Mucosa of descending colon (tissue), 3 donors: ENCODE measurements around the gene CRYL1. TPM values are rescaled to one million over a fixed set of nuclear protein-coding genes. Genes with fewer than 3 reads are reported as not detected.

Experiments
- ATAC-seq: fragments of 200-7000 bp; cut with Tn5 transposase; one replicate; pipeline ENCODE4 v1.9.1; 2020; ENCODE audit warnings: mild to moderate bottlenecking, moderate library complexity
- DNase-seq, 3 donors: peaks; one replicate each; pipeline ENCODE4 v3.0.0-alpha.2; 2020
- H3K36me3 ChIP-seq: fragments of 200-600 bp; one replicate; pipeline ENCODE4 v1.8.0; 2021; ENCODE audit warnings: low read depth, mild to moderate bottlenecking
- H3K4me1 ChIP-seq: fragments of 200-600 bp; one replicate; pipeline ENCODE4 v1.8.0; 2021; ENCODE audit warnings: low read depth, mild to moderate bottlenecking
- H3K4me3 ChIP-seq: fragments of 200-600 bp; one replicate; pipeline ENCODE4 v1.8.0; 2021; ENCODE audit warnings: mild to moderate bottlenecking
- H3K9me3 ChIP-seq: fragments of 200-600 bp; one replicate; pipeline ENCODE4 v1.8.0; 2021; ENCODE audit warnings: mild to moderate bottlenecking
- intact Hi-C, 2 donors: fragments of 100-400 bp; cut with DNase I in 1 of 2; cut with micrococcal nuclease in 1 of 2; formaldehyde crosslinking; loops; one replicate each; pipeline versions ENCODE4 v1.11.0 to v1.11.1; 2022; cut with DNase I, micrococcal nuclease
- total RNA-seq, 3 donors: library from RNA; stranded (reverse); fragmentation: NEBNext Ultra II Directional in 2 of 3; extraction: Animal tissue kit (Norgen Biotek cat#: 25700) in 2 of 3; gene quantifications; one replicate each; pipeline versions ENCODE4 v1.2.1 to v1.2.4, GENCODE V29; 2021 to 2023
- TF ChIP-seq, protein P1 (sequence below): fragments of 200-600 bp; IDR thresholded peaks from one replicate; pipeline ENCODE4 v1.8.0; 2022; ENCODE audit warnings: antibody characterized with exemption, mild to moderate bottlenecking
- donor health status: DM: no; HTN: no; CAD: no; lungs with moderate emphysema.
- donor health status: DM: no; HTN: no; CAD: no.
- donor health status: DM: no; HTN: yes; CAD: no.

CRYL1 gene
- total RNA-seq, 3 donors from 2014 or later: 49.2 to 141 (median 106) TPM

DNA sequence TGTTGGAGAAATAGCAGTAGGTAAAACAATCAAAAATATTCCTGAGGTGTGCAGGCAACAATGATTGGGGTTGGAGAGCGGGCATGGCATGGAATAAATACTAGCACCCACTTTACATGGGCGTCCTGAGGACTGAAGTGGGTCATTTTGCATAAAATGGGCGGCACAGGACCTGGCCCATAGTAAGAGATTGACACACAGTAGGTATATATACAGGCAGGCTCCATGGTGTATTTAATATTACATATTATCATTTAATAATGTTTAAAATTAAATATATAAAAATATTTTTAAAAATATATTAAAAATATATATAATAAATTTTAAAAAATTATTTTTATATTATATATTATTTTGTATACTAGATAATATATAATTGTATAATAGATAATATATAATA, 48.3 kb downstream of the CRYL1 start:
- ATAC-seq: no peak
- TF ChIP-seq, protein P1, sequence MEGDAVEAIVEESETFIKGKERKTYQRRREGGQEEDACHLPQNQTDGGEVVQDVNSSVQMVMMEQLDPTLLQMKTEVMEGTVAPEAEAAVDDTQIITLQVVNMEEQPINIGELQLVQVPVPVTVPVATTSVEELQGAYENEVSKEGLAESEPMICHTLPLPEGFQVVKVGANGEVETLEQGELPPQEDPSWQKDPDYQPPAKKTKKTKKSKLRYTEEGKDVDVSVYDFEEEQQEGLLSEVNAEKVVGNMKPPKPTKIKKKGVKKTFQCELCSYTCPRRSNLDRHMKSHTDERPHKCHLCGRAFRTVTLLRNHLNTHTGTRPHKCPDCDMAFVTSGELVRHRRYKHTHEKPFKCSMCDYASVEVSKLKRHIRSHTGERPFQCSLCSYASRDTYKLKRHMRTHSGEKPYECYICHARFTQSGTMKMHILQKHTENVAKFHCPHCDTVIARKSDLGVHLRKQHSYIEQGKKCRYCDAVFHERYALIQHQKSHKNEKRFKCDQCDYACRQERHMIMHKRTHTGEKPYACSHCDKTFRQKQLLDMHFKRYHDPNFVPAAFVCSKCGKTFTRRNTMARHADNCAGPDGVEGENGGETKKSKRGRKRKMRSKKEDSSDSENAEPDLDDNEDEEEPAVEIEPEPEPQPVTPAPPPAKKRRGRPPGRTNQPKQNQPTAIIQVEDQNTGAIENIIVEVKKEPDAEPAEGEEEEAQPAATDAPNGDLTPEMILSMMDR: no peak

DNA sequence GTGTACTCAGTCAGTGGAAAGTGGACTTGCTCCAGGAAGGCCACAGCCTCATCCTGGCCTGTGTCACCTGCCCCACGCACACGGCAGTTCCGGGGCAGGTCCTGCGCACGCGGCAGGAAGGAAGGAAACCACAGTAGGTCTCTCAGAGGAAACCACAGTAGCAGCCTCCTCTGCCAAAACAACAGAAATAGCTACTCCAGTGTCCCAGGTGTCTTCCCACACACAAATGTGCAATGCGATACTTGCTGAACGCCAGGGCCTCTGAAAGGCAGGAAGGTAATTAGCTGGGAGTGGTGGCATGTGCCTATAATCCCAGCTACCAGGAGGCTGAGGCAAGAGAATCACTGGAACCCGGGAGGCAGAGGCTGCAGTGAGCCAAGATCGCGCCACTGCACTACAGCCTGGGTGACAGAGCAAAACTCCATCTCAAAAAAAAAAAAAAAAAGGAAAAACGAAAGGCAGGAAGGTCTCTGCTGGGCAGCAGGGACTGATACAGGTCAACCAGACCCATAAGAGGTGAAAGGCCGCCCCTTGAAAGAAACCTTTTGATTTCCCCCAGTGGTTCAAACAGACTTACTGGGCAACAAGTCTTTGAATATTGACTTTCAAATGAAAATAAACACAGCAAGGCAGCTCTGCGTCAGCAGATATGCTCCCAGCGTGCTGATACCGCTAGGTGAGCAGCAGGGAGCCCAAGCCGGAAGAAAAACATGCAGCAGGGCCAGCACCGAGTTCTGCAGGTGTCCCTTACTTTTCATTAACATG, 49.5 kb downstream of the CRYL1 start:
- H3K9me3 ChIP-seq: no peaks in the 10 kb centered on the region
- no peak overlapping the region for H3K4me3 ChIP-seq
- ATAC-seq (peak; percentile 94), DNase-seq (peak in 2 of 3 donors; percentile 24 to 72)
- no peaks in the 10 kb centered on the region for H3K36me3 ChIP-seq
- TF ChIP-seq, protein P1: no peak
- H3K4me1 ChIP-seq: no peaks in the 10 kb centered on the region
- intact Hi-C loops: no loop called here

More for the DNA sequence above, 48.3 kb downstream of the CRYL1 start:
- Histone ChIP-seq H3K9me3 (no peaks in the 10 kb centered on the region), H3K4me1 (no peaks in the 10 kb centered on the region), H3K4me3 (no peak overlapping the region), H3K36me3 (no peaks in the 10 kb centered on the region)
- intact Hi-C loops: no loop called here
- DNase-seq: no peak

DNA sequence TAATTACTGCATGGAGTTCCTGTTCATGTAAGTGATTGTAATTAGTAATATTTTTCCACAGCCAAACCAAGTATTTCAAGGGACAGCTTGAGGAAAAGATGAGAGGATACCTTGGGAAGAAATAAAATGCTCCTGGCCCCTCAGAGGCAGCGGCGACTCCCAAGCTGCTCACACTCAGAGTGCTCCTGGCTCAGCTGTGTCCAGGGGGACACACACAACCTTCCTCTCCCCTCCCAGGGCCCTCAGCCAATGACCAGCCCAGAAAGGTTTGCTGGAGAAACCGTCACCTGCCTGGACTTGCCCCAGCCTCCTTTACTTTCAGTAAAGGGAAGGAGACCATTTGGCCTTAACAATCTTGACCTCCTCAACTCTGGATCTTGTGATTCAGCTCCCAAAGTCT, 51.1 kb downstream of the CRYL1 start:
- no peaks in the 10 kb centered on the region for H3K4me1 ChIP-seq
- H3K36me3 ChIP-seq: no peaks in the 10 kb centered on the region
- DNase-seq (no peak), ATAC-seq (no peak)
- H3K9me3 ChIP-seq: no peaks in the 10 kb centered on the region
- intact Hi-C loops: no loop called here
- no peak overlapping the region for H3K4me3 ChIP-seq
- TF ChIP-seq, protein P1: no peak

DNA sequence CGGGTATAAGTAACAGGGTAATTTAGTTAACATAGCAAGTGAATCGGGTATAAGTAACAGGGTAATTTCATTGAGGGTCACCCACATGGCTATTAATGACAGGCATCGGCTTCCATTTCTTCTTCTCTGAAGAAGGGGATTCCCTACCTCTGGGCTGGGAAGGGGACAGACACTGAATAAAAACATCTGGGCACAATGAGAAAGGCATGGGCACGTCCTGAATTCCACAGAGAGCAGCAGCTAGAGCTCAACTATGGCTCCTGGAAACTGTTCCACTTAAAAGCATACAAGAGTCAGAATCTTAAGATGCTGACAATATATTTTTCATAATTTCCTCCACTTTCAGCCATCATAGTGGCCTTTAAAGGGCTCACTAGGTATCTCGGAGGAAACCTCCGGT, 51.8 kb downstream of the CRYL1 start:
- intact Hi-C loops: no loop called here
- DNase-seq (no peak), ATAC-seq (no peak)
- no peak overlapping the region for H3K4me3 ChIP-seq
- no peaks in the 10 kb centered on the region for H3K4me1 ChIP-seq
- no peaks in the 10 kb centered on the region for H3K9me3 ChIP-seq
- TF ChIP-seq, protein P1: no peak
- no peaks in the 10 kb centered on the region for H3K36me3 ChIP-seq

DNA sequence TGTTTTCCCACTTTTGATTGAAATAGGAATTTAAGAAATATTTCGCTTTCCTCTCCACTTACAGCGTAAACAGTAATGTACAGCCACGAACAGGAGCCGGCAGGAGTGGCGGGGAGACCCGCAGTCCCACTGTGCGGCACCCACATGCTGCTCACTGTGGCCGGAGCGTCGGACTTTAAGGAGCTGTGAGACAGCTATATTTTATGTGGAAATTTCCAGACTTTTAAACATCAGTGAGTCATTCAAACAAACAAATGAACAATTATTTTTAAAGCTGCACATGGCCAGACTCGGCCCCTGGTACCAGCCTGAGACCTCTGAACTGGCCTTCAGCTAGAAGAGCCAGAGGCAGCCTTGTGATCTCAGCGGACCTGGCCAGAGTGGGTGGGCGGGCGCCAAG, 52.5 kb downstream of the CRYL1 start:
- intact Hi-C loops: no loop called here
- H3K4me3 ChIP-seq: no peak overlapping the region
- TF ChIP-seq, protein P1: no peak
- ATAC-seq (no peak), DNase-seq (no peak)
- H3K36me3 ChIP-seq: no peaks in the 10 kb centered on the region
- H3K4me1 ChIP-seq: no peaks in the 10 kb centered on the region
- no peaks in the 10 kb centered on the region for H3K9me3 ChIP-seq

DNA sequence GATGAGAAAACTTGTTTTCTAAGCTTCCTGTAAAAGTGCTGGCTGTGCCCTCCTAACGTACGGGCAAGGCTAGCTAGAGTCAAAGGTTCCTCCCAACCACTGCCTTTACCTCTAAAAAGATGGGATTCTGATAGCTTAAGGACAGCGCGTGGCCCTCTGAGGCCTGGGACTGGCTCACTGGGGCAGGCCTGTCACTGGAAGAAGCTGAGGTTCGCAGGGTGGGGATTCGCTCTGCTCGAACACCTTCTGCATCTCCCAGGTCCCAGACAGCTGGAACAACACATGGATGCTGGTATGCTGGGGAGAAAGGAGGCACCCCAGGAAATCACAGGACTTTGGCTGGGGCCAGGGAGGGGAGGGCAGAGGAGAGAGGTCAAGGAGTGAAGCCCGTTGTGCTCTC, 53.1 kb downstream of the CRYL1 start:
- TF ChIP-seq, protein P1: no peak
- intact Hi-C loops: no loop called here
- H3K36me3 ChIP-seq: no peaks in the 10 kb centered on the region
- no peak overlapping the region for H3K4me3 ChIP-seq
- no peak for DNase-seq
- no peak for ATAC-seq
- H3K4me1 ChIP-seq: no peaks in the 10 kb centered on the region
- no peaks in the 10 kb centered on the region for H3K9me3 ChIP-seq
